ENCODE measurements around the gene GPC6. TPM values are rescaled to one million over a fixed set of nuclear protein-coding genes. Genes with fewer than 3 reads are reported as not detected.

GPC6 gene
- total RNA-seq, 1 experiment from 2014 or later, result 63.7 TPM

- DNase-seq, result no peak
- Histone ChIP-seq H3K27me3 (ENCODE audit: control insufficient read depth, insufficient read depth, low read length) (no peaks in the 10 kb centered on the region), H3K36me3 (replicated peaks; ENCODE audit: control insufficient read depth, insufficient read depth, low read length) (no peaks in the 10 kb centered on the region), H3K4me3 (ENCODE audit: insufficient read depth, low read depth, low read length) (no peak overlapping the region)
Observed at GRCh38 chr13:94417294-94417693, 1190.7 kb downstream of the GPC6 start.

- Histone ChIP-seq H3K27me3 (ENCODE audit: control insufficient read depth, insufficient read depth, low read length) (no peaks in the 10 kb centered on the region), H3K36me3 (replicated peaks; ENCODE audit: control insufficient read depth, insufficient read depth, low read length) (no peaks in the 10 kb centered on the region), H3K4me3 (ENCODE audit: insufficient read depth, low read depth, low read length) (no peak overlapping the region)
- DNase-seq, result no peak
Observed at GRCh38 chr13:94419304-94419924, 1192.8 kb downstream of the GPC6 start.

DNA sequence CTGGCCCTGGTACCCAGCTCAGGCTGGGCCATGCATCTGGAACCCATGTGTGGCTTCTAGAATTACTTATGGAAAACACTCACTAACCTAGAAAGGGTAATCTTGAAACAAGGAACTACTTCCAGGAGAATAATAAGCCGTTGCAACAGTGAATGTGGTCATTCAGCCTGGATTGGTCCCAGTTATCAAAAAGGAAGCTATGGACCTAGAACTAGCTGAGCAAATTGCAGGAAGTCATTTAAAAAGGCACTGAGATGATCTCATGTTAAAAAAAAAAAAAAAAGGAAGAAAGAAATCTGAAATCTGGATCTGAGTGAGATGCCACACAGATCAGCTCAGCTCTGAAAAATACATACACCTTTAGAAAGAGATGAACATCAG lies 1193.3 kb downstream of the GPC6 start:
- Histone ChIP-seq H3K4me3 (ENCODE audit: insufficient read depth, low read depth, low read length) (no peak overlapping the region), H3K27me3 (ENCODE audit: control insufficient read depth, insufficient read depth, low read length) (no peaks in the 10 kb centered on the region), H3K36me3 (replicated peaks; ENCODE audit: control insufficient read depth, insufficient read depth, low read length) (no peaks in the 10 kb centered on the region)
- DNase-seq, result no peak

- no peak for DNase-seq
- Histone ChIP-seq H3K36me3 (replicated peaks; ENCODE audit: control insufficient read depth, insufficient read depth, low read length) (no peaks in the 10 kb centered on the region), H3K4me3 (ENCODE audit: insufficient read depth, low read depth, low read length) (no peak overlapping the region), H3K27me3 (ENCODE audit: control insufficient read depth, insufficient read depth, low read length) (no peaks in the 10 kb centered on the region)
Observed at GRCh38 chr13:94427313-94427953, 1200.8 kb downstream of the GPC6 start.

- Histone ChIP-seq H3K4me3 (ENCODE audit: insufficient read depth, low read depth, low read length) (no peak overlapping the region), H3K36me3 (replicated peaks; ENCODE audit: control insufficient read depth, insufficient read depth, low read length) (no peaks in the 10 kb centered on the region), H3K27me3 (ENCODE audit: control insufficient read depth, insufficient read depth, low read length) (no peaks in the 10 kb centered on the region)
- DNase-seq, result no peak
Observed at GRCh38 chr13:94431574-94431973, 1205.0 kb downstream of the GPC6 start.

- Histone ChIP-seq H3K27me3 (ENCODE audit: control insufficient read depth, insufficient read depth, low read length) (no peaks in the 10 kb centered on the region), H3K4me3 (ENCODE audit: insufficient read depth, low read depth, low read length) (no peak overlapping the region), H3K36me3 (replicated peaks; ENCODE audit: control insufficient read depth, insufficient read depth, low read length) (no peaks in the 10 kb centered on the region)
- no peak for DNase-seq
Observed at GRCh38 chr13:94431987-94432386, 1205.4 kb downstream of the GPC6 start.

DNA sequence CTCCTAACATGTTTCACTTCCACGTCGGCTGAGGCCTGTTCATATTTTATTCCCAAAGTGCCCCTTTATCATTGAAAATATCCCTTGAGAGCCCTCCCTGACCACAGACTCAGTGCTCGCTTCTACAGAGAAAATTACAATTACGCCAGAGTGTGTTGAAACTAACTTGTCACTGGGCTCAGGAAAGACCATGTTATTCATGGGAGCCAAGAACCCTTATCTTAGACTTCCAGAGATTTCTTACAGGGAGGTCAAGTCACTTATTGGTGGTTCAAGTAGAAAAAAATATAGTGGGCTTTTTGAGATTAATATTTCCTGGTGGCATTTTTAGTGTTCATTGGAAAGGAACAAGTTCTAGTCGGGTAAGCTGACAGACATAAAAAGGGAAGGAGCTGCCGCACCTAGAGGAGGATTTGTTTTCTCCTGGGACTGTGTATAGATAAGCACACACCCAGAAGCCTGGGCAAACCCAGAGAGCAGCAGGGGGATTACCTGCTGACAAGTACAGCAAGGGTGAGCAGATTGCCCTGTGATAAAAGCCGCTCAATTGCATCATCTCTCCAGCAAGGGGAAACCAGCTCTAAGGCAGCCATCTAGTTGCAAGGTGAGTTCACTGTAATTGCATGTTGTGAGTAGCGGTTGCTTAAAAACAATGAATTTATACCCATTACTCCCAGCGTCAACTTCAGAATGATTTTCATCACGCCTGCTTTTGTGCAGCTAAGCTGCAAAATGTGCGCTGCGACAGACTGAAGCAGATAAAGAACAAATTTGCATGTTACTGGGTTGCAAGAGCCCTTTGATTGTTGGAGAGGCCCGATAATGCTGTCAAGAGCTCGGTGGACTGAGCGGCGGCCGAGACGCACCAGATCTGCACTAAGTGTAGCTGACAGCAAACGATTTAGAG lies 1206.7 kb downstream of the GPC6 start:
- peak; percentile 25 for DNase-seq
- Histone ChIP-seq H3K4me3 (ENCODE audit: insufficient read depth, low read depth, low read length) (no peak overlapping the region), H3K36me3 (replicated peaks; ENCODE audit: control insufficient read depth, insufficient read depth, low read length) (no peaks in the 10 kb centered on the region), H3K27me3 (ENCODE audit: control insufficient read depth, insufficient read depth, low read length) (no peaks in the 10 kb centered on the region)

- Histone ChIP-seq H3K4me3 (ENCODE audit: insufficient read depth, low read depth, low read length) (no peak overlapping the region), H3K36me3 (replicated peaks; ENCODE audit: control insufficient read depth, insufficient read depth, low read length) (no peaks in the 10 kb centered on the region), H3K27me3 (ENCODE audit: control insufficient read depth, insufficient read depth, low read length) (no peaks in the 10 kb centered on the region)
- DNase-seq, result peak; percentile 48
Observed at GRCh38 chr13:94435604-94436226, 1209.1 kb downstream of the GPC6 start.

- no peak for DNase-seq
- Histone ChIP-seq H3K36me3 (replicated peaks; ENCODE audit: control insufficient read depth, insufficient read depth, low read length) (no peaks in the 10 kb centered on the region), H3K27me3 (ENCODE audit: control insufficient read depth, insufficient read depth, low read length) (no peaks in the 10 kb centered on the region), H3K4me3 (ENCODE audit: insufficient read depth, low read depth, low read length) (no peak overlapping the region)
Observed at GRCh38 chr13:94444826-94445225, 1218.2 kb downstream of the GPC6 start.

DNA sequence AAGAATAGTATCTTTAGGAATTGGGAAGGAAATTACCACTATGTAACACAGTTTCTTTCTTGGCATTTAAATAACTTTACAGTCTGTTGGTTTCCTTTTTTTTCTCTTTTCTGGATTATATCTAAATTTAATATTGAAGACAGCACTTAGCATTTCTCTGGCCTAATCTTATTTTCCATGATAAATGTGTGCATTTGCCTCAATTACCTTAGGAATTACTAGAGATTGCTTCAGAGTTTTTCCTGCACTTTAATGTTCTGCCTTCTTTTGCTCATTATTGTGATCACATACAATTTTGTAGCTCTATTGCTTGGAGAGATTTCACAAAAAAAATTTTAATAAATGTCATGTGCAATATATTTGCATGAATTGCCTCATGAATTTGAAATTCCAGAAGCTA lies 1227.7 kb downstream of the GPC6 start:
- Histone ChIP-seq H3K36me3 (replicated peaks; ENCODE audit: control insufficient read depth, insufficient read depth, low read length) (no peaks in the 10 kb centered on the region), H3K27me3 (ENCODE audit: control insufficient read depth, insufficient read depth, low read length) (no peaks in the 10 kb centered on the region), H3K4me3 (ENCODE audit: insufficient read depth, low read depth, low read length) (no peak overlapping the region)
- no peak for DNase-seq

- Histone ChIP-seq H3K27me3 (ENCODE audit: control insufficient read depth, insufficient read depth, low read length) (no peaks in the 10 kb centered on the region), H3K4me3 (ENCODE audit: insufficient read depth, low read depth, low read length) (no peak overlapping the region), H3K36me3 (replicated peaks; ENCODE audit: control insufficient read depth, insufficient read depth, low read length) (no peaks in the 10 kb centered on the region)
- DNase-seq, result no peak
Observed at GRCh38 chr13:94454906-94455305, 1228.3 kb downstream of the GPC6 start.

DNA sequence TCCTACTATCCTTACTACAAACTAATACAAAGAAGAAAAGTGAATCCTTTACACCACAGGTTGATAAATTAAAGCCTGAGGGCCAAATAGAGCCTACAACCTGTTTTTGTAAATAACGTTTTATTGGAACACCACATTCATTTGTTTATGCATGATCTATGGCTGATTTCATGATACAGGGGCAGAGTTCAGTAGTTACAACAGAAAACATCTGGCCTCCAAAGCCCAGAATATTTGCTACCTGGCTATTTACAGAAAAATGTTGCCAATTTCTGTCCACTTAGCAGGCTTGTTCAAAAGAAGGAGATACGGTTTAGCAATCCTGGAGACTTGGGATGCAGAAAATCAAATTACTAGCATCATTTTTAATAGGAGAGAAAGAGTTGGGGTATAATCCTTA lies 1228.8 kb downstream of the GPC6 start:
- Histone ChIP-seq H3K36me3 (replicated peaks; ENCODE audit: control insufficient read depth, insufficient read depth, low read length) (no peaks in the 10 kb centered on the region), H3K27me3 (ENCODE audit: control insufficient read depth, insufficient read depth, low read length) (no peaks in the 10 kb centered on the region)

More for the DNA sequence above, 1228.8 kb downstream of the GPC6 start:
- H3K4me3 ChIP-seq (ENCODE audit: insufficient read depth, low read depth, low read length), result no peak overlapping the region
- no peak for DNase-seq
